ENCODE data around the gene SUGP2.

SUGP2 gene

GRCh38 chr19:18972301-18972811 lies 61.0 kb downstream of the SUGP2 start:
- no peaks in the 10 kb centered on the region for H3K36me3 ChIP-seq (ENCODE audit: insufficient read depth, low read length)
- H3K79me2 ChIP-seq (ENCODE audit: insufficient read depth, low read length), result no peaks in the 10 kb centered on the region
- H3K27me3 ChIP-seq (ENCODE audit: insufficient read depth, low read length, poor library complexity), result no peaks in the 10 kb centered on the region
- no peak overlapping the region for H3K27ac ChIP-seq (ENCODE audit: low read length)
- H2AFZ ChIP-seq (ENCODE audit: low read depth, low read length), result no peak overlapping the region
- TF ChIP-seq EZH2 (IDR thresholded peaks at IDR 0.05; ENCODE audit: borderline replicate concordance, low read depth, low read length, severe bottlenecking), result no peak
- no peak for TF ChIP-seq CTCF (IDR thresholded peaks at IDR 0.05; ENCODE audit: borderline replicate concordance, extremely low read depth, low read length, poor library complexity, severe bottlenecking)
- H3K9me3 ChIP-seq (ENCODE audit: insufficient read depth, low read length, severe bottlenecking), result no peaks in the 10 kb centered on the region
- no peak for ATAC-seq (ENCODE audit: insufficient read depth, low read depth)
- H3K9ac ChIP-seq (ENCODE audit: low read depth, low read length), result no peak overlapping the region
- no peak overlapping the region for H3K4me2 ChIP-seq (ENCODE audit: insufficient read depth, low read length)
- no peaks in the 10 kb centered on the region for H4K20me1 ChIP-seq (ENCODE audit: insufficient read depth, low read length)
- no peak for DNase-seq
- no peaks in the 10 kb centered on the region for H3K4me1 ChIP-seq (ENCODE audit: insufficient read depth, low read length)
- no peak overlapping the region for H3K4me3 ChIP-seq (ENCODE audit: low read depth in 1 of 2, low read length in 2 of 2)

- no peak overlapping the region for H3K4me2 ChIP-seq (ENCODE audit: insufficient read depth, low read length)
- H3K27me3 ChIP-seq (ENCODE audit: insufficient read depth, low read length, poor library complexity), result no peaks in the 10 kb centered on the region
- H3K27ac ChIP-seq (ENCODE audit: low read length), result no peak overlapping the region
- H2AFZ ChIP-seq (ENCODE audit: low read depth, low read length), result no peak overlapping the region
- H3K4me3 ChIP-seq (ENCODE audit: low read depth in 1 of 2, low read length in 2 of 2), result no peak overlapping the region
- no peak overlapping the region for H3K9ac ChIP-seq (ENCODE audit: low read depth, low read length)
- no peaks in the 10 kb centered on the region for H3K4me1 ChIP-seq (ENCODE audit: insufficient read depth, low read length)
- ATAC-seq (ENCODE audit: insufficient read depth, low read depth) (no peak), DNase-seq (no peak)
- H3K36me3 ChIP-seq (ENCODE audit: insufficient read depth, low read length), result no peaks in the 10 kb centered on the region
- no peak for TF ChIP-seq EZH2 (IDR thresholded peaks at IDR 0.05; ENCODE audit: borderline replicate concordance, low read depth, low read length, severe bottlenecking)
- TF ChIP-seq CTCF (IDR thresholded peaks at IDR 0.05; ENCODE audit: borderline replicate concordance, extremely low read depth, low read length, poor library complexity, severe bottlenecking), result no peak
- H3K79me2 ChIP-seq (ENCODE audit: insufficient read depth, low read length), result no peaks in the 10 kb centered on the region
- no peaks in the 10 kb centered on the region for H3K9me3 ChIP-seq (ENCODE audit: insufficient read depth, low read length, severe bottlenecking)
- H4K20me1 ChIP-seq (ENCODE audit: insufficient read depth, low read length), result no peaks in the 10 kb centered on the region
Observed at GRCh38 chr19:18969931-18970659, 63.2 kb downstream of the SUGP2 start.

GRCh38 chr19:18967358-18968146 lies 65.8 kb downstream of the SUGP2 start:
- Histone ChIP-seq H3K9me3 (ENCODE audit: insufficient read depth, low read length, severe bottlenecking) (no peaks in the 10 kb centered on the region), H3K27ac (ENCODE audit: low read length) (no peak overlapping the region), H3K36me3 (ENCODE audit: insufficient read depth, low read length) (no peaks in the 10 kb centered on the region), H3K4me3 (ENCODE audit: low read depth in 1 of 2, low read length in 2 of 2) (no peak overlapping the region), H3K9ac (ENCODE audit: low read depth, low read length) (no peak overlapping the region), H3K79me2 (ENCODE audit: insufficient read depth, low read length) (no peaks in the 10 kb centered on the region), H4K20me1 (ENCODE audit: insufficient read depth, low read length) (no peaks in the 10 kb centered on the region), H2AFZ (ENCODE audit: low read depth, low read length) (no peak overlapping the region), H3K4me1 (ENCODE audit: insufficient read depth, low read length) (no peaks in the 10 kb centered on the region), H3K4me2 (ENCODE audit: insufficient read depth, low read length) (no peak overlapping the region), H3K27me3 (ENCODE audit: insufficient read depth, low read length, poor library complexity) (no peaks in the 10 kb centered on the region)
- ATAC-seq (ENCODE audit: insufficient read depth, low read depth), result no peak
- TF ChIP-seq EZH2 (IDR thresholded peaks at IDR 0.05; ENCODE audit: borderline replicate concordance, low read depth, low read length, severe bottlenecking), result no peak
- no peak for TF ChIP-seq CTCF (IDR thresholded peaks at IDR 0.05; ENCODE audit: borderline replicate concordance, extremely low read depth, low read length, poor library complexity, severe bottlenecking)
- no peak for DNase-seq

Measured in DND-41 (cell line).